Fibroblast of lung (primary cell): ENCODE results near the gene MAML3. TPM values are rescaled to one million over a fixed set of nuclear protein-coding genes. Genes with fewer than 3 reads are reported as not detected.

Source experiments
- DNase-seq, 2 donors: peaks; one replicate each; pipeline versions ENCODE4 v3.0.0 to v3.0.0-alpha.2; 2010; ENCODE audit warnings: low read depth in 2 of 2
- H2AFZ ChIP-seq: 2 replicates; pipeline ENCODE4 v1.5.1; 2012; ENCODE audit warnings: low read length, control low read depth, inconsistent platforms
- H3K27ac ChIP-seq: 2 replicates; pipeline ENCODE4 v1.5.1; 2011; ENCODE audit warnings: low read length, control low read depth; ENCODE audit not compliant: insufficient read depth
- H3K27me3 ChIP-seq: 2 replicates; pipeline ENCODE4 v1.5.1; 2011; ENCODE audit warnings: mild to moderate bottlenecking, low read length; ENCODE audit not compliant: control insufficient read depth, insufficient read depth
- H3K36me3 ChIP-seq: 2 replicates; pipeline ENCODE4 v1.5.1; 2011; ENCODE audit warnings: low read length; ENCODE audit not compliant: control insufficient read depth, insufficient read depth
- H3K4me1 ChIP-seq: 2 replicates; pipeline ENCODE4 v1.5.1; 2011; ENCODE audit warnings: low read length; ENCODE audit not compliant: control insufficient read depth, insufficient read depth; ENCODE audit errors: extremely low read depth
- H3K4me2 ChIP-seq: 2 replicates; pipeline ENCODE4 v1.5.1; 2011; ENCODE audit warnings: low read length, control low read depth; ENCODE audit not compliant: insufficient read depth; ENCODE audit errors: extremely low read depth
- H3K4me3 ChIP-seq, 4 experiments: fragments of 200-600 bp in 1 of 4; sonication (generic) in 1 of 4; replicated peaks in 1 of 4; 2 replicates each; pipeline ENCODE4 v1.5.1; 2011 to 2016; ENCODE audit warnings: low read length in 4 of 4, low read depth in 3 of 4, mild to moderate bottlenecking in 3 of 4, control low read depth in 2 of 4, inconsistent platforms in 1 of 4, mixed read lengths in 1 of 4; ENCODE audit not compliant: insufficient read depth in 1 of 4; ENCODE audit errors: control extremely low read depth in 1 of 4
- H3K79me2 ChIP-seq: 2 replicates; pipeline ENCODE4 v1.5.1; 2012; ENCODE audit warnings: mild to moderate bottlenecking, low read length, inconsistent platforms; ENCODE audit not compliant: control insufficient read depth, insufficient read depth
- H3K9ac ChIP-seq: 2 replicates; pipeline ENCODE4 v1.5.1; 2011; ENCODE audit warnings: mild to moderate bottlenecking, low read length, control low read depth; ENCODE audit not compliant: insufficient read depth
- H3K9me3 ChIP-seq: 2 replicates; pipeline ENCODE4 v1.5.1; 2012; ENCODE audit warnings: low read depth, low read length; ENCODE audit not compliant: control insufficient read depth, insufficient read depth
- H4K20me1 ChIP-seq: 2 replicates; pipeline ENCODE4 v1.5.1; 2011; ENCODE audit warnings: low read length; ENCODE audit not compliant: control insufficient read depth, insufficient read depth; ENCODE audit errors: extremely low read depth
- CTCF ChIP-seq, 2 donors: IDR thresholded peaks in 1 of 2; conservative IDR thresholded peaks in 1 of 2; 1 replicate in 1 of 2; 2 replicates in 1 of 2; pipeline ENCODE4 v1.5.1; 2011 to 2012; ENCODE audit warnings: low read length in 2 of 2, control low read depth in 1 of 2, inconsistent platforms in 1 of 2, low read depth in 1 of 2, mild to moderate bottlenecking in 1 of 2
- EZH2 ChIP-seq: IDR thresholded peaks from 2 replicates; pipeline ENCODE4 v1.5.1; 2012; ENCODE audit warnings: low read length, control low read depth, mild to moderate bottlenecking; ENCODE audit errors: missing control alignments
- polyA plus RNA-seq, 2 donors: library from polyadenylated mRNA; depleted of rRNA in 1 of 2; stranded (reverse) in 1 of 2; unstranded in 1 of 2; fragments of >200 nt; gene quantifications; 2 replicates each; pipeline ENCODE4 v1.2.1, GENCODE V29; 2011 to 2012; ENCODE audit warnings: missing spikeins in 1 of 2
- total RNA-seq: library from RNA; depleted of rRNA; stranded (reverse); fragments of >200 nt; gene quantifications from 2 replicates; pipeline ENCODE4 v1.2.1, GENCODE V29; 2014

The MAML3 gene
- total and polyA plus RNA-seq, 2 donors (not counting 1 experiment from before 2014, with no cell fraction given): 2.0 to 2.8 TPM

GRCh38 chr4:139807483-139807882 lies 346.5 kb downstream of the MAML3 start:
- H3K4me1 ChIP-seq: no peaks in the 10 kb centered on the region
- H3K27ac ChIP-seq: no peak overlapping the region
- no peaks in the 10 kb centered on the region for H4K20me1 ChIP-seq
- no peak overlapping the region for H3K4me2 ChIP-seq
- H3K79me2 ChIP-seq: no peaks in the 10 kb centered on the region
- DNase-seq: no peak
- no peaks in the 10 kb centered on the region for H3K36me3 ChIP-seq
- no peaks in the 10 kb centered on the region for H3K27me3 ChIP-seq
- H3K9me3 ChIP-seq: no peaks in the 10 kb centered on the region
- TF ChIP-seq CTCF (conservative IDR thresholded peaks at IDR 0.05 in 1 of 2, IDR thresholded peaks at IDR 0.05 in 1 of 2; ENCODE audit: low read depth in 1 of 2, low read length in 2 of 2) (no peak), EZH2 (no peak)
- no peak overlapping the region for H3K4me3 ChIP-seq
- H2AFZ ChIP-seq: no peak overlapping the region
- no peak overlapping the region for H3K9ac ChIP-seq

GRCh38 chr4:139806929-139807328 lies 347.1 kb downstream of the MAML3 start:
- Histone ChIP-seq H3K4me1 (no peaks in the 10 kb centered on the region), H2AFZ (no peak overlapping the region), H3K79me2 (no peaks in the 10 kb centered on the region), H3K4me3 (no peak overlapping the region), H3K36me3 (no peaks in the 10 kb centered on the region), H3K27me3 (no peaks in the 10 kb centered on the region), H3K4me2 (no peak overlapping the region), H3K27ac (no peak overlapping the region), H3K9ac (no peak overlapping the region), H3K9me3 (no peaks in the 10 kb centered on the region), H4K20me1 (no peaks in the 10 kb centered on the region)
- TF ChIP-seq CTCF (conservative IDR thresholded peaks at IDR 0.05 in 1 of 2, IDR thresholded peaks at IDR 0.05 in 1 of 2; ENCODE audit: low read depth in 1 of 2, low read length in 2 of 2): no peak
- no peak for TF ChIP-seq EZH2
- DNase-seq: no peak

- H3K79me2 ChIP-seq: no peaks in the 10 kb centered on the region
- H3K4me3 ChIP-seq: no peak overlapping the region
- H3K27me3 ChIP-seq: no peaks in the 10 kb centered on the region
- no peak overlapping the region for H3K9ac ChIP-seq
- no peak overlapping the region for H3K4me2 ChIP-seq
- TF ChIP-seq CTCF (conservative IDR thresholded peaks at IDR 0.05 in 1 of 2, IDR thresholded peaks at IDR 0.05 in 1 of 2; ENCODE audit: low read depth in 1 of 2, low read length in 2 of 2) (no peak), EZH2 (no peak)
- no peaks in the 10 kb centered on the region for H3K9me3 ChIP-seq
- no peaks in the 10 kb centered on the region for H4K20me1 ChIP-seq
- DNase-seq: no peak
- H3K27ac ChIP-seq: no peak overlapping the region
- H3K36me3 ChIP-seq: no peaks in the 10 kb centered on the region
- no peak overlapping the region for H2AFZ ChIP-seq
- no peaks in the 10 kb centered on the region for H3K4me1 ChIP-seq
These were observed 351.1 kb downstream of the MAML3 start for GRCh38 chr4:139802931-139803330.
